Left ventricle myocardium inferior (tissue), 1 donor: Measurements from ENCODE around the gene LEO1. TPM values are rescaled to one million over a fixed set of nuclear protein-coding genes. Genes with fewer than 3 reads are reported as not detected.
A peak's percentile ranks its signal among the peaks of the same experiment; 100 is the strongest.

Experiments
- DNase-seq: peaks from one replicate; pipeline ENCODE4 v3.0.0-alpha.2; 2020
- H3K27ac ChIP-seq: fragments of 200-600 bp; replicated peaks from 2 replicates; pipeline ENCODE4 v1.8.0; 2021
- H3K27me3 ChIP-seq: fragments of 200-600 bp; 2 replicates; pipeline ENCODE4 v1.8.0; 2021; ENCODE audit warnings: low read depth
- H3K36me3 ChIP-seq: fragments of 200-600 bp; 2 replicates; pipeline ENCODE4 v1.8.0; 2021
- H3K4me1 ChIP-seq: fragments of 200-600 bp; 2 replicates; pipeline ENCODE4 v1.8.0; 2021
- H3K4me3 ChIP-seq: fragments of 200-600 bp; 2 replicates; pipeline ENCODE4 v1.8.0; 2021; ENCODE audit warnings: mild to moderate bottlenecking, moderate library complexity
- H3K9me3 ChIP-seq: fragments of 200-600 bp; replicated peaks from 2 replicates; pipeline ENCODE4 v1.8.0; 2021
- CTCF ChIP-seq: fragments of 200-600 bp; IDR thresholded peaks from 2 replicates; pipeline ENCODE4 v1.8.0; 2021; ENCODE audit warnings: antibody characterized with exemption, mild to moderate bottlenecking, borderline replicate concordance
- intact Hi-C: fragments of 100-400 bp; cut with micrococcal nuclease; formaldehyde crosslinking; loops from one replicate; pipeline ENCODE4 v1.11.0; 2022
- total RNA-seq: library from RNA; stranded (reverse); fragmentation: NEBNext Ultra II Directional; extraction: Animal tissue kit (Norgen Biotek cat#: 25700); gene quantifications from one replicate; pipeline ENCODE4 v1.2.1, GENCODE V29; 2021
- donor health status: DM: no; HTN: yes; CAD: no; lungs with severe emphysema.

Gene LEO1
- total RNA-seq, 1 donor from 2014 or later: 9.7 TPM

- Histone ChIP-seq H3K4me1 (peaks cover 18% of the 10 kb centered on the region), H3K27ac (no peak overlapping the region), H3K4me3 (no peak overlapping the region), H3K36me3 (peaks cover 42% of the 10 kb centered on the region), H3K27me3 (no peaks in the 10 kb centered on the region), H3K9me3 (no peaks in the 10 kb centered on the region)
- intact Hi-C loops: no loop called here
- DNase-seq: no peak
- TF ChIP-seq CTCF: no peak
Measured at GRCh38 chr15:51926809-51927208, 44.8 kb downstream of the LEO1 start.

- intact Hi-C loops: no loop called here
- Histone ChIP-seq H3K4me3 (peak overlapping the region; percentile 46), H3K27me3 (no peaks in the 10 kb centered on the region), H3K27ac (peak overlapping the region; percentile 88), H3K4me1 (peaks cover 18% of the 10 kb centered on the region), H3K36me3 (peaks cover 52% of the 10 kb centered on the region), H3K9me3 (no peaks in the 10 kb centered on the region)
- no peak for DNase-seq
- TF ChIP-seq CTCF: no peak
Measured at GRCh38 chr15:51924156-51925068, 47.2 kb downstream of the LEO1 start.

- Histone ChIP-seq H3K36me3 (peaks cover 93% of the 10 kb centered on the region), H3K9me3 (no peaks in the 10 kb centered on the region), H3K4me3 (no peak overlapping the region), H3K27me3 (no peaks in the 10 kb centered on the region), H3K27ac (no peak overlapping the region), H3K4me1 (no peaks in the 10 kb centered on the region)
- intact Hi-C loops: no loop called here
- peak; percentile 24 for TF ChIP-seq CTCF
- DNase-seq: no peak
Measured at GRCh38 chr15:51917493-51917892, 54.1 kb downstream of the LEO1 start.

- Histone ChIP-seq H3K4me3 (no peak overlapping the region), H3K27ac (no peak overlapping the region), H3K4me1 (no peaks in the 10 kb centered on the region), H3K9me3 (no peaks in the 10 kb centered on the region), H3K27me3 (no peaks in the 10 kb centered on the region), H3K36me3 (peaks cover 78% of the 10 kb centered on the region)
- DNase-seq: no peak
- intact Hi-C loops: no loop called here
- no peak for TF ChIP-seq CTCF
Measured at GRCh38 chr15:51912528-51912927, 59.0 kb downstream of the LEO1 start.

- Histone ChIP-seq H3K9me3 (no peaks in the 10 kb centered on the region), H3K4me3 (no peak overlapping the region), H3K27ac (no peak overlapping the region), H3K4me1 (peaks cover 7% of the 10 kb centered on the region), H3K36me3 (peaks cover 65% of the 10 kb centered on the region), H3K27me3 (no peaks in the 10 kb centered on the region)
- TF ChIP-seq CTCF: no peak
- no peak for DNase-seq
- intact Hi-C loops: no loop called here
Measured at GRCh38 chr15:51909584-51909983, 62.0 kb downstream of the LEO1 start.
